ENCODE measurements around the gene ARHGAP29.

Gene ARHGAP29

DNA sequence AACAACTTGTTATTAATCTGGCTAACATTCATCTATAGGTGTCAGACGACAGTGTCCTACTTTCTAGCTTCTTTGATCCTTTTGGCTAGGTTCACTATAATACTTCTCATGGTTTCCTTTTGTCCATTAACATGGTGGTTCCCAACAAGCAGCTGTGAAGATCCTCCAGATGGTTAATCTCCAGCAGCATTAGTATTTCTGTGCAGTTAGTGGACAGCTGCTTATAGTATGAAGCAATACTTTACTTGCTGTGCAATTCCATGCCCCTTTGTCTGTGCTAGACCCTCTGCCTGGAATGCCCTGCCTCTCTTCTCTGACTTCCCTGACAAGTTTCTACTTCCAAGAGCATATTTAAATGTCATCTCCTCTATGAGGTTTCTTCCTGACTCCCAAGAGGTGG, 41.7 kb upstream of the ARHGAP29 start:
- no peak for TF ChIP-seq FOXP2 (optimal IDR thresholded peaks at IDR 0.05; ENCODE audit: borderline replicate concordance, extremely low read depth, extremely low read length, insufficient read depth)
- no peak for TF ChIP-seq POLR2AphosphoS5 (IDR thresholded peaks at IDR 0.05; ENCODE audit: low read depth, low read length)
- no peak for TF ChIP-seq TAF1 (IDR thresholded peaks at IDR 0.05; ENCODE audit: borderline replicate concordance, insufficient read depth, low read length)
- no peak for TF ChIP-seq SIN3A (IDR thresholded peaks at IDR 0.05; ENCODE audit: borderline replicate concordance, insufficient read depth, low read length)
- TF ChIP-seq, protein P1, sequence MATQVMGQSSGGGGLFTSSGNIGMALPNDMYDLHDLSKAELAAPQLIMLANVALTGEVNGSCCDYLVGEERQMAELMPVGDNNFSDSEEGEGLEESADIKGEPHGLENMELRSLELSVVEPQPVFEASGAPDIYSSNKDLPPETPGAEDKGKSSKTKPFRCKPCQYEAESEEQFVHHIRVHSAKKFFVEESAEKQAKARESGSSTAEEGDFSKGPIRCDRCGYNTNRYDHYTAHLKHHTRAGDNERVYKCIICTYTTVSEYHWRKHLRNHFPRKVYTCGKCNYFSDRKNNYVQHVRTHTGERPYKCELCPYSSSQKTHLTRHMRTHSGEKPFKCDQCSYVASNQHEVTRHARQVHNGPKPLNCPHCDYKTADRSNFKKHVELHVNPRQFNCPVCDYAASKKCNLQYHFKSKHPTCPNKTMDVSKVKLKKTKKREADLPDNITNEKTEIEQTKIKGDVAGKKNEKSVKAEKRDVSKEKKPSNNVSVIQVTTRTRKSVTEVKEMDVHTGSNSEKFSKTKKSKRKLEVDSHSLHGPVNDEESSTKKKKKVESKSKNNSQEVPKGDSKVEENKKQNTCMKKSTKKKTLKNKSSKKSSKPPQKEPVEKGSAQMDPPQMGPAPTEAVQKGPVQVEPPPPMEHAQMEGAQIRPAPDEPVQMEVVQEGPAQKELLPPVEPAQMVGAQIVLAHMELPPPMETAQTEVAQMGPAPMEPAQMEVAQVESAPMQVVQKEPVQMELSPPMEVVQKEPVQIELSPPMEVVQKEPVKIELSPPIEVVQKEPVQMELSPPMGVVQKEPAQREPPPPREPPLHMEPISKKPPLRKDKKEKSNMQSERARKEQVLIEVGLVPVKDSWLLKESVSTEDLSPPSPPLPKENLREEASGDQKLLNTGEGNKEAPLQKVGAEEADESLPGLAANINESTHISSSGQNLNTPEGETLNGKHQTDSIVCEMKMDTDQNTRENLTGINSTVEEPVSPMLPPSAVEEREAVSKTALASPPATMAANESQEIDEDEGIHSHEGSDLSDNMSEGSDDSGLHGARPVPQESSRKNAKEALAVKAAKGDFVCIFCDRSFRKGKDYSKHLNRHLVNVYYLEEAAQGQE (IDR thresholded peaks at IDR 0.05; ENCODE audit: insufficient read depth in 1 of 2, low read depth in 2 of 2, low read length in 2 of 2), result no peak

DNA sequence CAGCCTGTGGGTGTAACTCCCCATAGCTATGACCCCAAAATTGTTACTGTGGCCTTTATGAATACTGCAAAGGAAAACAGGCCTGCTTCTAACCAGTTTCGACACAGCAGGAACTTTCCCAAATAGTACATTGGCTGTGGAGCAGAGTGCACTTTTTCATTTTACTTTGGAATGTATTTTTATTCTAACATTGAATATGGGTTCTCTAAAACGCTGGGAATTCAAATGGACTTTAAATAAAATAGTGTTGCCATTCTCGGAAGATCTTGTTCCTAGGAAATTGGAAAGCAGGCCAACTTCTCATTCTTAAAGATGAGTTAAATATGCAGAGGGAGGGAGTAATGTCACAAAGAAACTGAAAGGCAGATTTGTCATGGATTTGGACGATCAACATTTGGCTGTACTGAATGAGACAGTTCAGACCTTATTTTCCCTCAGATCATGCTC, 39.6 kb upstream of the ARHGAP29 start:
- TF ChIP-seq, protein P1 (IDR thresholded peaks at IDR 0.05; ENCODE audit: insufficient read depth in 1 of 2, low read depth in 2 of 2, low read length in 2 of 2), result no peak
- TF ChIP-seq TAF1 (IDR thresholded peaks at IDR 0.05; ENCODE audit: borderline replicate concordance, insufficient read depth, low read length) (no peak), FOXP2 (optimal IDR thresholded peaks at IDR 0.05; ENCODE audit: borderline replicate concordance, extremely low read depth, extremely low read length, insufficient read depth) (no peak), POLR2AphosphoS5 (IDR thresholded peaks at IDR 0.05; ENCODE audit: low read depth, low read length) (no peak), SIN3A (IDR thresholded peaks at IDR 0.05; ENCODE audit: borderline replicate concordance, insufficient read depth, low read length) (no peak)

DNA sequence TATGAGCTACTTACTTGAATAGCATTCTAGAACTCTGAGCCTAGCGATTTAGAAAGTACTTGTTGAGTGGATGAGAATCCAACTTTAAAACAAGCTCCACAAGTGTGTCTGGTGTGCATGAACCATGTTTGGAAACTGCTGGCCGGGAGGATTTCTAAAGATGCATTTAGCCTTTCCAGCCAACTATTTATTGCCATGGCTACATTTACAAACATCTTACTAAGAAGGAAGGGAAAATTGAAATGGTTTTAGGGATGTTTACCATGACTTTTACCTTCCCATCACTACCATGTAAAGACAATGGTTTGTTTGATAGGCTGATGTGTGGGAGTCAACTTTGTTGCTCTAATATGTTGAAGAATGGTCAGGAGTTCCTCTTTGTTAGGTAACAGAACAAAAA, 37.7 kb upstream of the ARHGAP29 start:
- TF ChIP-seq, protein P1 (IDR thresholded peaks at IDR 0.05; ENCODE audit: insufficient read depth in 1 of 2, low read depth in 2 of 2, low read length in 2 of 2), result no peak
- TF ChIP-seq SIN3A (IDR thresholded peaks at IDR 0.05; ENCODE audit: borderline replicate concordance, insufficient read depth, low read length), result no peak
- TF ChIP-seq FOXP2 (optimal IDR thresholded peaks at IDR 0.05; ENCODE audit: borderline replicate concordance, extremely low read depth, extremely low read length, insufficient read depth), result no peak
- TF ChIP-seq TAF1 (IDR thresholded peaks at IDR 0.05; ENCODE audit: borderline replicate concordance, insufficient read depth, low read length), result no peak
- TF ChIP-seq POLR2AphosphoS5 (IDR thresholded peaks at IDR 0.05; ENCODE audit: low read depth, low read length), result no peak

DNA sequence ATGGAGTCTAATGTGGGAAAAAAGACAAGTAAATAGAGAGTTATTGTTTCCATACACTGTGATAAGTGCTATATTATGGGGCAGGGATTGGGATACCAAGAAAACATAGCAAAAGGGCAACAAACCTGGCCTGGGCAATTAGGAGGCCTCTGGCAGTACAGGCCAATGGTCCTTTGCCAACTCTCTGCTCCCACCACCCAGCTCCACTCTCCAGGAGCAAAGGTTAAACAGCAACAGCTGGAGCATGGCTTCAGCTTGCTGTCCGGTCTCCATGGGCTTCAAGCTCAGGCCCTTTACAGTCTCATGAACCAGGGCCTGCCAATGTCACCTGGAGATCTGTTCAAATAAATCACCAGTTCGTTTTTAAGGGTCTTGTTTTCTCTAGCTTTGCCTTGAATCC, 37.2 kb upstream of the ARHGAP29 start:
- TF ChIP-seq FOXP2 (optimal IDR thresholded peaks at IDR 0.05; ENCODE audit: borderline replicate concordance, extremely low read depth, extremely low read length, insufficient read depth) (no peak), TAF1 (IDR thresholded peaks at IDR 0.05; ENCODE audit: borderline replicate concordance, insufficient read depth, low read length) (no peak), POLR2AphosphoS5 (IDR thresholded peaks at IDR 0.05; ENCODE audit: low read depth, low read length) (no peak), SIN3A (IDR thresholded peaks at IDR 0.05; ENCODE audit: borderline replicate concordance, insufficient read depth, low read length) (no peak)
- TF ChIP-seq, protein P1 (IDR thresholded peaks at IDR 0.05; ENCODE audit: insufficient read depth in 1 of 2, low read depth in 2 of 2, low read length in 2 of 2), result no peak

DNA sequence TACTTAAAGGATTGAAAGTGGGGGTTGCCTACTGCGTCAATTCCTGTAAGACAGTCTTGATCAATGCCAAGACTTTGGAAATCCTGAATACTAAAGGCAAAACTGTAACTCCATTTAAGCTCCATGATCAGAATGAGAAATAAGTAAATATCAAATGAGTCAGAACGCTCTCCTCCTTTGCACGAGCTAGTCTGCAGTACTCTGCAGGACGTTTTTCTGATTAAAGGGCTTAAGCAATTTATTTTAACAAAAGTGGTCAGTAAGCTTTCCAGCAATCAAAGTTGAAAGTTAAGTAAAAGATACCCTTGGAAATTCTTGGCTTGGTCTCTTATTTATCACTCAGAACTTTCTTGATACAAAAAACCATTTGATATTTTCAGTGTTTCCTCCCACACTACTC, 35.7 kb upstream of the ARHGAP29 start:
- TF ChIP-seq, protein P1 (IDR thresholded peaks at IDR 0.05; ENCODE audit: insufficient read depth in 1 of 2, low read depth in 2 of 2, low read length in 2 of 2), result no peak
- no peak for TF ChIP-seq SIN3A (IDR thresholded peaks at IDR 0.05; ENCODE audit: borderline replicate concordance, insufficient read depth, low read length)
- TF ChIP-seq FOXP2 (optimal IDR thresholded peaks at IDR 0.05; ENCODE audit: borderline replicate concordance, extremely low read depth, extremely low read length, insufficient read depth), result no peak
- TF ChIP-seq TAF1 (IDR thresholded peaks at IDR 0.05; ENCODE audit: borderline replicate concordance, insufficient read depth, low read length), result no peak
- no peak for TF ChIP-seq POLR2AphosphoS5 (IDR thresholded peaks at IDR 0.05; ENCODE audit: low read depth, low read length)

Measured in PFSK-1 (cell line).